PFSK-1 (cell line): ENCODE measurements around the gene EVX2.

Source experiments
- FOXP2 ChIP-seq: optimal IDR thresholded peaks from 2 replicates; pipeline ENCODE3; 2011; ENCODE audit warnings: borderline replicate concordance, control low read depth, inconsistent platforms; ENCODE audit not compliant: insufficient read depth; ENCODE audit errors: extremely low read length, extremely low read depth
- POLR2AphosphoS5 ChIP-seq: IDR thresholded peaks from 2 replicates; pipeline ENCODE4 v1.6.1; 2012; ENCODE audit warnings: low read depth, mild to moderate bottlenecking, control low read depth, low read length, moderate library complexity
- REST ChIP-seq, 2 experiments: IDR thresholded peaks; 2 replicates each; pipeline versions ENCODE4 v1.6.1 to v1.8.0; 2011 to 2012; ENCODE audit warnings: low read depth in 2 of 2, low read length in 2 of 2, control low read depth in 1 of 2, inconsistent platforms in 1 of 2, mild to moderate bottlenecking in 1 of 2, moderate library complexity in 1 of 2; ENCODE audit not compliant: insufficient read depth in 1 of 2
- SIN3A ChIP-seq: IDR thresholded peaks from 2 replicates; pipeline ENCODE4 v1.6.1; 2012; ENCODE audit warnings: mild to moderate bottlenecking, low read length, moderate library complexity, borderline replicate concordance; ENCODE audit not compliant: insufficient read depth
- TAF1 ChIP-seq: IDR thresholded peaks from 2 replicates; pipeline ENCODE4 v1.6.1; 2012; ENCODE audit warnings: low read length, control low read depth, borderline replicate concordance; ENCODE audit not compliant: insufficient read depth

Gene EVX2

GRCh38 chr2:176128172-176128981 is 44.6 kb upstream of the EVX2 start:
- no peak for TF ChIP-seq POLR2AphosphoS5
- no peak for TF ChIP-seq TAF1
- TF ChIP-seq SIN3A = no peak
- TF ChIP-seq REST (IDR thresholded peaks at IDR 0.05; ENCODE audit: insufficient read depth in 1 of 2, low read depth in 2 of 2, low read length in 2 of 2) = no peak
- TF ChIP-seq FOXP2 = no peak

GRCh38 chr2:176127774-176128072 is 44.0 kb upstream of the EVX2 start:
- no peak for TF ChIP-seq POLR2AphosphoS5
- no peak for TF ChIP-seq REST (IDR thresholded peaks at IDR 0.05; ENCODE audit: insufficient read depth in 1 of 2, low read depth in 2 of 2, low read length in 2 of 2)
- TF ChIP-seq SIN3A = no peak
- TF ChIP-seq TAF1 = no peak
- TF ChIP-seq FOXP2 = no peak

- no peak for TF ChIP-seq POLR2AphosphoS5
- no peak for TF ChIP-seq REST (IDR thresholded peaks at IDR 0.05; ENCODE audit: insufficient read depth in 1 of 2, low read depth in 2 of 2, low read length in 2 of 2)
- no peak for TF ChIP-seq TAF1
- TF ChIP-seq SIN3A = no peak
- no peak for TF ChIP-seq FOXP2
These were observed 43.4 kb upstream of the EVX2 start for GRCh38 chr2:176126929-176127773.

- TF ChIP-seq SIN3A (no peak), TAF1 (no peak), POLR2AphosphoS5 (no peak)
These were observed 42.0 kb upstream of the EVX2 start for GRCh38 chr2:176125772-176126054.

GRCh38 chr2:176124947-176125771 is 41.4 kb upstream of the EVX2 start:
- TF ChIP-seq REST (IDR thresholded peaks at IDR 0.05; ENCODE audit: insufficient read depth in 1 of 2, low read depth in 2 of 2, low read length in 2 of 2) (no peak), FOXP2 (no peak), TAF1 (no peak), POLR2AphosphoS5 (no peak), SIN3A (no peak)
